HepG2 (cell line): Measurements from ENCODE around the gene FBXO2. TPM values are rescaled to one million over a fixed set of nuclear protein-coding genes. Genes with fewer than 3 reads are reported as not detected.

Source experiments
- CCAR2 ChIP-seq: fragments of 200-400 bp; formaldehyde crosslinking; optimal IDR thresholded peaks from 2 replicates; pipeline ENCODE3; 2018; ENCODE audit warnings: low read depth, mild to moderate bottlenecking, low read length, moderate library complexity
- IKZF5 ChIP-seq: IDR thresholded peaks from 2 replicates; pipeline ENCODE4 v1.6.1; 2018; ENCODE audit warnings: missing genetic modification reagents, mild to moderate bottlenecking, missing compliant biosample characterization
- MLX ChIP-seq: IDR thresholded peaks from 2 replicates; pipeline ENCODE4 v1.6.1; 2016
- MXD3 ChIP-seq: IDR thresholded peaks from 2 replicates; pipeline ENCODE4 v1.6.1; 2016; ENCODE audit warnings: mild to moderate bottlenecking, missing biosample characterization, missing genetic modification reagents
- RXRB ChIP-seq: IDR thresholded peaks from 2 replicates; pipeline ENCODE4 v1.6.1; 2016; ENCODE audit warnings: borderline replicate concordance, missing genetic modification reagents, missing compliant biosample characterization
- SNAPC4 ChIP-seq: sonication (generic); formaldehyde crosslinking; IDR thresholded peaks from 2 replicates; pipeline ENCODE4 v1.4.0; 2020; ENCODE audit warnings: mild to moderate bottlenecking, missing genetic modification reagents
- TBL1XR1 ChIP-seq: fragments of 150-350 bp; IDR thresholded peaks from 2 replicates; pipeline ENCODE4 v1.6.1; 2014; ENCODE audit warnings: borderline replicate concordance, low read length; ENCODE audit not compliant: partially characterized antibody
- ZNF142 ChIP-seq: sonication (generic); formaldehyde crosslinking; IDR thresholded peaks from 2 replicates; pipeline ENCODE4 v1.4.0; 2020; ENCODE audit warnings: missing genetic modification reagents
- ZNF143 ChIP-seq: sonication (generic); formaldehyde crosslinking; IDR thresholded peaks from 2 replicates; pipeline ENCODE4 v1.4.0; 2020; ENCODE audit warnings: missing genetic modification reagents
- ZNF326 ChIP-seq: sonication (generic); formaldehyde crosslinking; IDR thresholded peaks from 2 replicates; pipeline ENCODE4 v1.4.0; 2020; ENCODE audit warnings: missing genetic modification reagents, borderline replicate concordance
- ZNF512 ChIP-seq: sonication (generic); formaldehyde crosslinking; IDR thresholded peaks from 2 replicates; pipeline ENCODE4 v1.4.0; 2020; ENCODE audit warnings: mild to moderate bottlenecking, missing genetic modification reagents
- ZNF546 ChIP-seq: sonication (generic); formaldehyde crosslinking; conservative IDR thresholded peaks from 2 replicates; pipeline ENCODE4 v1.8.1; 2023; ENCODE audit warnings: mild to moderate bottlenecking, missing genetic modification reagents
- ZNF644 ChIP-seq: IDR thresholded peaks from 2 replicates; pipeline ENCODE4 v1.6.1; 2016; ENCODE audit warnings: low read depth
- ZNF841 ChIP-seq: sonication (generic); formaldehyde crosslinking; IDR thresholded peaks from 2 replicates; pipeline ENCODE4 v1.8.1; 2023; ENCODE audit warnings: missing genetic modification reagents, borderline replicate concordance
- ZSCAN12 ChIP-seq: sonication (generic); formaldehyde crosslinking; IDR thresholded peaks from 2 replicates; pipeline ENCODE4 v1.9.0; 2021; ENCODE audit warnings: mild to moderate bottlenecking, missing genetic modification reagents
- polyA plus RNA-seq, 8 experiments: library from polyadenylated mRNA; depleted of rRNA in 3 of 8; stranded (reverse) in 7 of 8; unstranded in 1 of 8; fragments of >200 nt; fragmentation: Illumina TruSeq in 4 of 8; extraction: Trizol in 4 of 8; gene quantifications; 2 replicates each; pipeline versions ENCODE4 v1.2.1 to v1.2.3, GENCODE V29; 2011 to 2016; ENCODE audit warnings: low read depth in 4 of 8, missing spikeins in 1 of 8, mixed read lengths in 1 of 8; ENCODE audit not compliant: insufficient read depth in 1 of 8
- total RNA-seq, 5 experiments: library from RNA; depleted of rRNA; stranded (reverse); fragments of >200 nt; fragmentation: Illumina TruSeq; extraction: Trizol; gene quantifications; 2 replicates each; pipeline ENCODE4 v1.2.3, GENCODE V29; 2016; ENCODE audit warnings: low read depth in 1 of 5

Gene FBXO2
- total and polyA plus RNA-seq, 2 of the 13 experiments (the other 11 are each of a cell fraction or from before 2014, with no cell fraction given): 79.3 to 112 TPM

- TF ChIP-seq ZNF142 (CRISPR knock-in tag) (no peak), ZNF512 (no peak), TBL1XR1 (no peak), IKZF5 (CRISPR knock-in tag) (no peak), CCAR2 (no peak), ZNF546 (CRISPR knock-in tag) (no peak), ZSCAN12 (CRISPR knock-in tag) (no peak), MLX (CRISPR knock-in tag) (no peak), SNAPC4 (no peak), ZNF326 (no peak), ZNF644 (no peak), RXRB (CRISPR knock-in tag) (no peak), MXD3 (CRISPR knock-in tag) (no peak), ZNF143 (CRISPR knock-in tag) (no peak), ZNF841 (CRISPR knock-in tag) (no peak)
- TF ChIP-seq, all 625 proteins: peak for 0
Measured at GRCh38 chr1:11651017-11651416, 3.2 kb downstream of the FBXO2 start (continued).
